ENCODE results near the gene MYO5B.

GRCh38 chr18:50232419-50232818, 37.5 kb upstream of the MYO5B start:
- TF ChIP-seq POLR2A (IDR thresholded peaks at IDR 0.05) = no peak
- TF ChIP-seq, protein P1, sequence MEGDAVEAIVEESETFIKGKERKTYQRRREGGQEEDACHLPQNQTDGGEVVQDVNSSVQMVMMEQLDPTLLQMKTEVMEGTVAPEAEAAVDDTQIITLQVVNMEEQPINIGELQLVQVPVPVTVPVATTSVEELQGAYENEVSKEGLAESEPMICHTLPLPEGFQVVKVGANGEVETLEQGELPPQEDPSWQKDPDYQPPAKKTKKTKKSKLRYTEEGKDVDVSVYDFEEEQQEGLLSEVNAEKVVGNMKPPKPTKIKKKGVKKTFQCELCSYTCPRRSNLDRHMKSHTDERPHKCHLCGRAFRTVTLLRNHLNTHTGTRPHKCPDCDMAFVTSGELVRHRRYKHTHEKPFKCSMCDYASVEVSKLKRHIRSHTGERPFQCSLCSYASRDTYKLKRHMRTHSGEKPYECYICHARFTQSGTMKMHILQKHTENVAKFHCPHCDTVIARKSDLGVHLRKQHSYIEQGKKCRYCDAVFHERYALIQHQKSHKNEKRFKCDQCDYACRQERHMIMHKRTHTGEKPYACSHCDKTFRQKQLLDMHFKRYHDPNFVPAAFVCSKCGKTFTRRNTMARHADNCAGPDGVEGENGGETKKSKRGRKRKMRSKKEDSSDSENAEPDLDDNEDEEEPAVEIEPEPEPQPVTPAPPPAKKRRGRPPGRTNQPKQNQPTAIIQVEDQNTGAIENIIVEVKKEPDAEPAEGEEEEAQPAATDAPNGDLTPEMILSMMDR (IDR thresholded peaks at IDR 0.05) = no peak
